IMR-90 (cell line): Measurements from ENCODE around the gene ARHGEF33. TPM values are rescaled to one million over a fixed set of nuclear protein-coding genes. Genes with fewer than 3 reads are reported as not detected.

Experiments
- ATAC-seq: fragments of 200-7000 bp; cut with Tn5 transposase; 2 replicates; pipeline ENCODE4 v1.9.1; 2020; ENCODE audit warnings: low read depth, mild to moderate bottlenecking, moderate library complexity
- BruUV-seq: library from RNA; stranded (reverse); fragments of 400-500 nt; replicated peaks from 2 replicates; lab custom pipeline; 2021; lab: Mats Ljungman, UMichigan
- CTCF ChIA-PET: fragments of 300-600 bp; formaldehyde crosslinking; extraction: SDS; loops from one replicate; lab custom pipeline; 2021; ENCODE audit warnings: antibody characterized with exemption; lab: Yijun Ruan, JAX
- POLR2A ChIA-PET: fragments of 300-600 bp; sonication (Branson Sonifier 250); formaldehyde crosslinking; loops from one replicate; lab custom pipeline; 2022; ENCODE audit warnings: antibody characterized with exemption; ENCODE audit not compliant: unreplicated experiment; lab: Charles Lee
- DNase-seq: peaks from one replicate; pipeline ENCODE4 v3.0.0; 2013
- H2AFZ ChIP-seq: replicated peaks from 2 replicates; pipeline ENCODE3; 2013; ENCODE audit warnings: low read length, mild to moderate bottlenecking; ENCODE audit not compliant: poor library complexity
- H2AK5ac ChIP-seq: 2 replicates; pipeline ENCODE4 v1.6.1; 2013; ENCODE audit warnings: low read depth, low read length, inconsistent platforms
- H2AK9ac ChIP-seq: replicated peaks from 2 replicates; pipeline ENCODE3; 2013; ENCODE audit warnings: mild to moderate bottlenecking, low read depth, low read length, moderate library complexity; ENCODE audit not compliant: poor library complexity
- H2BK120ac ChIP-seq: 2 replicates; pipeline ENCODE4 v1.6.1; 2013; ENCODE audit warnings: low read depth, low read length, inconsistent platforms
- H2BK15ac ChIP-seq: 3 replicates; pipeline ENCODE4 v1.6.1; 2013; ENCODE audit warnings: low read depth, low read length, inconsistent platforms
- H2BK20ac ChIP-seq: 2 replicates; pipeline ENCODE4 v1.6.1; 2013; ENCODE audit warnings: low read depth, mild to moderate bottlenecking, inconsistent platforms, low read length, moderate library complexity
- H2BK5ac ChIP-seq: 2 replicates; pipeline ENCODE4 v1.6.1; 2013; ENCODE audit warnings: mild to moderate bottlenecking, low read depth, low read length, inconsistent platforms; ENCODE audit not compliant: poor library complexity, severe bottlenecking
- H3K14ac ChIP-seq: replicated peaks from 2 replicates; pipeline ENCODE4 v1.6.1; 2013; ENCODE audit warnings: low read depth, low read length, inconsistent platforms
- H3K18ac ChIP-seq: 2 replicates; pipeline ENCODE4 v1.6.1; 2013; ENCODE audit warnings: low read depth, low read length, control low read depth
- H3K23ac ChIP-seq: 2 replicates; pipeline ENCODE4 v1.6.1; 2013; ENCODE audit warnings: low read depth, low read length, inconsistent platforms
- H3K27ac ChIP-seq: 2 replicates; pipeline ENCODE4 v1.5.1; 2013; ENCODE audit warnings: mild to moderate bottlenecking, control low read depth, low read length; ENCODE audit not compliant: insufficient read depth
- H3K27me3 ChIP-seq: 2 replicates; pipeline ENCODE4 v1.6.1; 2013; ENCODE audit warnings: low read length; ENCODE audit not compliant: control insufficient read depth, insufficient read depth
- H3K36me3 ChIP-seq: 2 replicates; pipeline ENCODE4 v1.6.1; 2013; ENCODE audit warnings: low read length, mixed read lengths; ENCODE audit not compliant: control insufficient read depth, insufficient read depth
- H3K4ac ChIP-seq: 2 replicates; pipeline ENCODE4 v1.6.1; 2013; ENCODE audit warnings: low read depth, low read length, inconsistent platforms
- H3K4me1 ChIP-seq: 2 replicates; pipeline ENCODE4 v1.6.1; 2013; ENCODE audit warnings: low read length, mixed read lengths; ENCODE audit not compliant: control insufficient read depth, insufficient read depth
- H3K4me2 ChIP-seq: 2 replicates; pipeline ENCODE4 v1.6.1; 2013; ENCODE audit warnings: low read depth, mild to moderate bottlenecking, control low read depth, low read length, moderate library complexity
- H3K4me3 ChIP-seq: 2 replicates; pipeline ENCODE4 v1.5.1; 2013; ENCODE audit warnings: low read depth, mild to moderate bottlenecking, control low read depth, low read length, moderate library complexity; ENCODE audit not compliant: insufficient read depth
- H3K56ac ChIP-seq: 2 replicates; pipeline ENCODE4 v1.6.1; 2013; ENCODE audit warnings: low read length, inconsistent platforms; ENCODE audit not compliant: insufficient read depth; ENCODE audit errors: extremely low read depth
- H3K79me1 ChIP-seq, 2 experiments: 2 replicates each; pipeline ENCODE4 v1.6.1; 2013; ENCODE audit warnings: low read length in 2 of 2, inconsistent platforms in 1 of 2, low read depth in 1 of 2
- H3K9ac ChIP-seq: 2 replicates; pipeline ENCODE4 v1.6.1; 2013; ENCODE audit warnings: low read depth, low read length, control low read depth
- H3K9me1 ChIP-seq: 2 replicates; pipeline ENCODE4 v1.6.1; 2013; ENCODE audit warnings: low read length, inconsistent platforms; ENCODE audit not compliant: insufficient read depth
- H3K9me3 ChIP-seq: 2 replicates; pipeline ENCODE4 v1.6.1; 2013; ENCODE audit warnings: low read length; ENCODE audit not compliant: control insufficient read depth, insufficient read depth
- H4K20me1 ChIP-seq: 2 replicates; pipeline ENCODE4 v1.6.1; 2013; ENCODE audit warnings: low read length, inconsistent platforms; ENCODE audit not compliant: insufficient read depth
- H4K5ac ChIP-seq: 2 replicates; pipeline ENCODE4 v1.6.1; 2013; ENCODE audit warnings: mild to moderate bottlenecking, low read depth, low read length, control low read depth
- H4K8ac ChIP-seq, 2 experiments: 2 replicates each; pipeline ENCODE4 v1.6.1; 2013; ENCODE audit warnings: low read depth in 2 of 2, low read length in 2 of 2, control low read depth in 1 of 2, inconsistent platforms in 1 of 2
- H4K91ac ChIP-seq: 2 replicates; pipeline ENCODE4 v1.6.1; 2013; ENCODE audit warnings: low read depth, low read length, inconsistent platforms; ENCODE audit not compliant: insufficient read depth
- BHLHE40 ChIP-seq: fragments of 150-350 bp; IDR thresholded peaks from 2 replicates; pipeline ENCODE4 v1.6.1; 2016; ENCODE audit warnings: mild to moderate bottlenecking, low read depth, low read length
- RFX5 ChIP-seq: IDR thresholded peaks from 2 replicates; pipeline ENCODE4 v1.8.0; 2012; ENCODE audit warnings: low read depth, mild to moderate bottlenecking, low read length, moderate library complexity
- WGBS, 2 experiments: methylation state at CpG; one replicate each; pipeline versions ENCODE4 v1.1.5 to v1.1.7; 2013; ENCODE audit warnings: missing lambda C conversion rate in 2 of 2; ENCODE audit not compliant: insufficient read length in 1 of 2; ENCODE audit errors: extremely low coverage in 2 of 2; 5-methylcytosine and 5-hydroxymethylcytosine counted together
- dilution Hi-C: fragments of 300-500 bp; cut with HindIII; formaldehyde crosslinking; loops from one replicate; pipeline ENCODE4 v1.14.3; 2018; ENCODE audit warnings: low sequenced_read_pairs; ENCODE audit not compliant: unreplicated experiment
- in situ Hi-C: fragments of 300-500 bp; cut with MboI; formaldehyde crosslinking; loops from 3 replicates; pipeline ENCODE4 v1.14.3; 2019; ENCODE audit warnings: low sequenced_read_pairs, inconsistent platforms, mixed read lengths
- intact Hi-C: fragments of 100-400 bp; cut with micrococcal nuclease; formaldehyde crosslinking; loops from 2 replicates; pipeline ENCODE4 v1.10.0; 2022
- polyA plus RNA-seq, 3 experiments: library from polyadenylated mRNA; depleted of rRNA; stranded (reverse); fragments of >200 nt; gene quantifications; 2 replicates each; pipeline ENCODE4 v1.2.3, GENCODE V29; 2012; ENCODE audit warnings: low replicate concordance in 1 of 3
- total RNA-seq: library from RNA; depleted of rRNA; stranded (reverse); fragments of >200 nt; gene quantifications from 2 replicates; pipeline ENCODE4 v1.2.3, GENCODE V29; 2012
- TF ChIP-seq, protein P1 (sequence below): fragments of 150-350 bp; IDR thresholded peaks from 2 replicates; pipeline ENCODE4 v1.6.1; 2017; ENCODE audit warnings: mild to moderate bottlenecking, antibody characterized with exemption, low read length, low read depth

ARHGEF33 gene
- total and polyA plus RNA-seq, 2 of the 4 experiments (the other 2 are of a cell fraction): 0.18 to 0.21 TPM

DNA sequence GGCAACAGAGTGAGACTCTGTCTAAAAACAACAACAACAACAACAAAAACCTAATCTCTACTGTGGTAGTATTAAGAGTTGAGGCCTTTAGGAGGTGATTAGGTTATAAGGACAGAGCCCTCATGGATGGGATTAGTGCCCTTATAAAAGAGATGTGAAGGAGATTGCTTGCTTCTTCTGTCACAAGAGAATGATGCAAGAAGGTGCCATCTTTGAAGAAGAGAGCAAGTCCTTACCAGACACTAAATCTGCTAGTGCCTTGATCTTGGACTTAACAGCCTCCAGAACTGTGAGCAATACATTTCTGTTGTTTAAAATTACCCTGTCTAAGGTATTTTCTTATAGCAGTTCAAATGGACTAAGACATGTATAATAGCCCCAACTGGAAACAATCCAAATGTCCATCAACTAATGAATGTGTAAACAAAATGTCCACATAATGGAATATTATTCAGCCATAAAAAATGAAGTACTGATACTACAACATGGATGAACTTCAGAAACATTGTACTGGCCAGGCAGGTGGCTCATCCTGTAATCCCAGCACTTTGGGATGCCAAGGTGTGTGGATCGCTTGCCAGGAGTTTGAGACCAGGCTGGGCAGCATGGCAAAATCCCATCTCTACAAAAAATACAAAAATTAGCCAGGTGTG lies 1.6 kb upstream of the ARHGEF33 start:
- no peak overlapping the region for H3K56ac ChIP-seq
- no peak overlapping the region for H2BK15ac ChIP-seq
- dilution Hi-C loops (no loop called here), intact Hi-C loops (no loop called here), in situ Hi-C loops (no loop called here)
- DNase-seq (no peak), ATAC-seq (no peak)
- BruUV-seq: no TSS peak
- WGBS, 2 experiments: no CpG with 5 or more reads among the region's 1 CpG
- H4K5ac ChIP-seq: no peak overlapping the region
- no peaks in the 10 kb centered on the region for H3K4me1 ChIP-seq
- no peak overlapping the region for H3K9ac ChIP-seq
- H3K9me1 ChIP-seq: no peaks in the 10 kb centered on the region
- H3K27me3 ChIP-seq: no peaks in the 10 kb centered on the region
- H4K20me1 ChIP-seq: no peaks in the 10 kb centered on the region
- H2AFZ ChIP-seq: no peak overlapping the region
- H3K4me3 ChIP-seq: no peak overlapping the region
- ChIA-PET CTCF (no interaction called here), POLR2A (no interaction called here)
- H4K91ac ChIP-seq: no peak overlapping the region
- H2BK20ac ChIP-seq: no peak overlapping the region
- H3K79me1 ChIP-seq: no peaks in the 10 kb centered on the region
- H3K9me3 ChIP-seq: no peaks in the 10 kb centered on the region; the same call in 1 of the 2 replicates
- H2BK5ac ChIP-seq: no peak overlapping the region
- H3K18ac ChIP-seq: no peak overlapping the region
- TF ChIP-seq RFX5: no peak
- TF ChIP-seq BHLHE40: no peak
- TF ChIP-seq, protein P1, sequence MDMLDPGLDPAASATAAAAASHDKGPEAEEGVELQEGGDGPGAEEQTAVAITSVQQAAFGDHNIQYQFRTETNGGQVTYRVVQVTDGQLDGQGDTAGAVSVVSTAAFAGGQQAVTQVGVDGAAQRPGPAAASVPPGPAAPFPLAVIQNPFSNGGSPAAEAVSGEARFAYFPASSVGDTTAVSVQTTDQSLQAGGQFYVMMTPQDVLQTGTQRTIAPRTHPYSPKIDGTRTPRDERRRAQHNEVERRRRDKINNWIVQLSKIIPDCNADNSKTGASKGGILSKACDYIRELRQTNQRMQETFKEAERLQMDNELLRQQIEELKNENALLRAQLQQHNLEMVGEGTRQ: no peak
- H3K14ac ChIP-seq: no peak overlapping the region
- H3K27ac ChIP-seq: no peak overlapping the region
- H3K23ac ChIP-seq: no peak overlapping the region
- no peaks in the 10 kb centered on the region for H3K36me3 ChIP-seq
- no peak overlapping the region for H2AK5ac ChIP-seq
- no peak overlapping the region for H3K4me2 ChIP-seq
- no peak overlapping the region for H4K8ac ChIP-seq
- H2BK120ac ChIP-seq: no peak overlapping the region
- no peak overlapping the region for H2AK9ac ChIP-seq
- H3K4ac ChIP-seq: no peak overlapping the region
